NCI-H2171 (cell line): ENCODE data around the gene NECAP2.
A peak's percentile ranks its signal among the peaks of the same experiment; 100 is the strongest.

Experiments used
- DNase-seq: peaks from one replicate; lab custom pipeline; 2025; lab: John Stamatoyannopoulos, UW

Gene NECAP2

DNA sequence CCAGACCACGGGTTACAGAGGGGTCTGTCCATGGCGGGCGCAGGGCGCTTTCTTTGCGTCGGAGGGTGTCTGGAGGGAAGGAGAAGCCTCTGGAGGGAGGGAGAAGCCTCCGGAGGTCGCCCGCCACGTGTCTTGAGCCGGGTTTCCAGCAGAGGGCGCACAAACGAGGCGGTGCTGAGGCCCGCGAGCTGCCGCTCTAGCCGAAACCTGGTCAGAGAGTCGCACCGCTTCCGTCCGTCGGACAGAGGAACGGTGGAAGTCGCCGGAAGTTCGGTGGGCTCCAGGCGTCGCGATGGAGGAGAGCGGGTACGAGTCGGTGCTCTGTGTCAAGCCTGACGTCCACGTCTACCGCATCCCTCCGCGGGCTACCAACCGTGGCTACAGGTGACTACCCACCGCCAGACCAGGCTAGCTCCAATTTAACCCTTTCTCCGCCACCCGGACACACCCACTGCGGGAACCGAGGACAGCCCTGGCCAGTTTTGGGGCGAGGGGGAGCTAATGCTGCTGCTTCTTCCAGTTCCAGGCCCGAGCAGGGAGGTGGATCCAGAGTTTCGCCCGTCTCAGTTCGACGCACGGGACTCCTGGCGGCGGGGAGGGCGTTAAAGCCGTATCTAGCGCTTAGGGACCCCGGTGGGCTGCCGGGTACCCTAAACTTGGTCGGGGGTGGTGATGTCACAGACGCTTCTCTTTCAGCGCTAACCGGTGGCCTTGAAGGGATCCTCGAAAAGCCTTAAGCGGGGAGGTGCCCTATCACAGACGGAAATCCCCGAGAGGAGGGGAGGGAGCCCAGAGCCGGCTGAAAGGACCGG lies at the start of gene NECAP2:
Gene NECAP2 (plus strand): TSS at position 255 of the 812 bp plus-strand sequence. CDS start 38 bp downstream, at position 293.
- peak; percentile 90 for DNase-seq

DNA sequence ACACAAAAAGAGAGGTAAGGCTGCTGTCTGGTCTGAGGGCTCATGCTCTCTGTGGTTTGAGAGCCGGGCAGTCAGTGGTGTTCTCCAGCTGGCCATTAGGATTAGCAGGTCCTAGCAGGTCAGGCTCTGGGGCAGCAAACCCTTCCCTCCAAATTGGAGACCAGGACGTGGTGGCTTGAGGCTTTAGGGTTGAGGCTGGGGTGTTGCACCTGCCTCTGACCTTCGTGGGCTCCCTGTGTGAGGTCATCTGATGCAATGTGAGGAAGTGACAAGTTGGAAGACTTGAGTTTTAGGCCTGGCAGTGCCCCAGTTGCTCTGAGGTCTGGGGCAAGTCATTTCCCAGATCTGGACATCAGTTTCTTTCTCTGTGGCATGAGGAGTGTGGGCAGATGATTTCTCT lies 49.1 kb upstream of the NECAP2 start:
- DNase-seq: no peak

DNA sequence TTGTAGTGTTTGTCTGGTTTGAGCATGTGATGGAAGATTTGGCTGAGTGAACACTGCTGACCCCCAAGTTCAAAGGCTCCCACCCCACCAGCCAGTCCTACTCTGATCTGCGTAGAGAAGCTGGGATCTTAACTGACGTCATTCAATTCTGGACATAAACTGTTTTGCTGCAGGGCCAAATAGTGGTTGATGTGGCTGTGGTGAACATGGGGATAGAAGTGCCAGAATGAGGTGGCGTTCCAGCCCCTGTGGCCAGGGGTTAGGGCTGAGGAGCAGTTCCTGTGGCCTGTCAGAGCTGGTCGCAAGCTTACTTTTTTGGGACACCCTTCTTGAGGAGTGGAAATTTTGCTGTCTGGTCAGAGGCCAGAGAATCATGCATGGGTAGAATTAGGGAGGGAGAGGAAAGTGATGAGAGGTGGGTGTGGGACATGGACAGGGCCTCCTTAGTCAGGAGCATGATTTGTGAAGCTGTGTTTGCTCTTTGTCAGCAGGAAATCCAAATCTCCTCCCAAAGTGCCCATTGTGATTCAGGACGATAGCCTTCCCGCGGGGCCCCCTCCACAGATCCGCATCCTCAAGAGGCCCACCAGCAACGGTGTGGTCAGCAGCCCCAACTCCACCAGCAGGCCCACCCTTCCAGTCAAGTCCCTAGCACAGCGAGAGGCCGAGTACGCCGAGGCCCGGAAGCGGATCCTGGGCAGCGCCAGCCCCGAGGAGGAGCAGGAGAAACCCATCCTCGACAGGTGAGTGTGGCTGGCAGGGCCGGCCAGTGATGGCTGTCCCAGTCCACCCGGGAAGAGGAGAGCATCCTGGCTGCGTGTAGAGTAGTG lies 47.6 kb upstream of the NECAP2 start:
- no peak for DNase-seq

DNA sequence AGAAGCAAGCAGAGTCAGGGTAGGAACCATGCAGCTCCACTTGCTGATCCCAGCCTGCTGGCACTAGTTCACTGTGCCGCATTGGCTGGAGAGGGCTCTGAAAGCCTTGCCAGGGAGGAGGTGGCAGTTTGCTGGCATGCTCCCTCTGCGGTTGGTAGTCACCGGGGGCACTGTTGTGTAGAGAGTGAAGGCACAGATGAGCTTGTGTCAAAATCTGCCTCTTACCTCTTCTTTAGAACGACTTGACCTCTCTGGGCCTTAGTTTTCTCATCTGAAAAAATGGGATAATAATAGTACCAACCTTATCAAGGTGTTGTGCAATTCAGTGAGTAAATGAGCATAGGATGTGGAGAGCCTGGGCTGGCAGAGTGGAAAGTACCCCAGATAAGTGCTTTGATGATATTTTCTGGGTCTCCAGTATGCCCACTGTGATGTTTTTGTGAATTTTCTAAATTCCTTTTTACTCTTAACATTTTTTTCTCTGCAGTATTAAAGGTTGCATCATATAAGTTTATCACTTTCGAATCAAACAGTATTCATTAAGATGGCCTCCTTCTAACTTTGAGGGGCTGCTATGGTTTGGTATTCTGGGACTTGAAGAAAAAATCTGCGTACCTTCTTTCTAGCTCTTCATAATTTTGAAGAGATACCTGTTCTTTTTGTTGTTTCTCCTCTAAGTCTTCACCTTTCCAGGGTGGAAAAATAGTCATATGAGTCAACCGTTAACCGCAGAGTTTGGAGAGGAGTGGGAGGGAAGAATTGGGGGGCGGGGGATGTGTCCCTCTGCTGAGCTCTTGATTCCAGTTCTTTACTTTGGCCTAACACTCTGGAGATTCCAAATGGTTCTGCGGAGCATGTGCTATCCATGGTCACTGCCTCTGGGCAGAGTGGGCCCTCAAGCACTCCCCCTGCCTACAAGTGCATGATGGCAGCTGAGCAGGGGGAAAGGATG lies 46.7 kb upstream of the NECAP2 start:
- DNase-seq: no peak

- no peak for DNase-seq
These were observed 45.5 kb upstream of the NECAP2 start for GRCh38 chr1:16394977-16395376.

DNA sequence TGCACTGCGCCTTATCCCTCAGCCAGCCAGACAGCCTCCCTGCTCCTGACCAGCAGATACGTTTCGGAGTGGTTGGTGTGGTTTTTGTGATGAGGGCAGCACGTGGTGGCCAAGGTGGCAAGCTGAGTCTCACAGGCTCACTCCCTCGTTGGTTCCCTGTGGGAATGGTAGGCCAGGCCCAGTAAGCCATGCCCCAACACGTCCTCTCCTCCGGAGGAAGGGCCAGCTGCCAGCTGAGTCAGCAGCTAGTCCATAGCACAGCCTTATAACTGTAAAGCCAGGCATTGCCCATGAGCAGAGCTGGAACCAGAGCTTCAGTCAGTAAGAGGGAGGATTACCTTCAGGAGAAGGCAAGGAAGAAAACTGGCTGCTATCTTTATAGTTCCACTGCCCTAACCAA lies 43.9 kb upstream of the NECAP2 start:
- DNase-seq: no peak

GRCh38 chr1:16397120-16397519 lies 43.4 kb upstream of the NECAP2 start:
- DNase-seq: no peak

- DNase-seq: peak; percentile 74
These were observed 42.1 kb upstream of the NECAP2 start for GRCh38 chr1:16398371-16398953.

GRCh38 chr1:16402742-16403141 lies 37.8 kb upstream of the NECAP2 start:
- DNase-seq: no peak

DNA sequence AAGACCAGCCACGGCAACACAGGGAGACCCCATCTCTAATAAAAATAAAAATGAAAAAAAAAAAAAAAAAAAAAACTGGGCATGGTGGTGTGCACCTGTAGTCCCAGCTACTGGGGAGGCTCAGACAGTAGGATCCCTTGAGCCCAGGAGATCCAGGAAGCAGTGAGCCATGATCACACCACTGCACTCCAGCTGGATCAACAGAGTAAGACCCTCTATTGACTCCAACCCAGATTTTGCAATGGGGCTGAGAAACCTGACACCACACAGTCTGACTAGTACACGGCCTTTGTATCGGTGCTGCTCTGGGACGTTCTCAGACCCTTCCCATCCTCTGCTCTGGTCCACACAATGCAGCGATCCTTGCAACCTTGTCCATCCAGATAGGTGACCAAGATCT lies 35.1 kb upstream of the NECAP2 start:
- DNase-seq: no peak

GRCh38 chr1:16406868-16407267 lies 33.7 kb upstream of the NECAP2 start:
- no peak for DNase-seq

DNA sequence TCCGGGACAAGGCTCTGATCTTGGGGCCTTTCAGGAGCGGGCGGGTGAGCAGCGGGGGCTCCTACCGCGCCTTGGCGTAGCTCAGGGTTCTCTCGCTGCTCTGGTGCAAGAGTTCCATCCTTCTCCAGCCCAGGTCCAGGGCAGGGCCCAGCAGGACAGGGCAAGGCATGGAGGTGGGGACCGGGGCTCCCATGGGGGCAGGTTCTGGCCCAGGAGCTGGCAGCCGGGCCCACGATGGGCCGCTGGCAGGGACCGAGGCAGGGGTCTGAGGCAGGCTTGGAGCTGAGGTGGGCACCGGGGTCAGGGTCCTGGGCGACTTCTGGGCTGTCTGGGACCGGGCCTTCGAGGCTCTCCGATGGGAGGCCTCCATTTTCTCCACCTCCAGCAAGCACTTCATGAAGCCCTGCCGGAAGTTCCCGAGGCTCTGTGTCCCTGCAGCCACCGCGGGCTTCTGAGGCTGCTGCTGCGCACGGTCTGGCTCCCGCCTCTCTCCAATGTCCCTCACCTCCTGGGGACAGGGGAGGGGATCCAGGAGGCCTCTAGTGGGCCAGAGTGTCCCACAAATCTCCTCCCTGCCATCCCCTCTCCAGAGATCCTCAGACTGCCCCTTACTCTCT lies 30.9 kb upstream of the NECAP2 start:
- DNase-seq: no peak

GRCh38 chr1:16410803-16411202 lies 29.7 kb upstream of the NECAP2 start:
- DNase-seq: no peak

- no peak for DNase-seq
These were observed 27.3 kb upstream of the NECAP2 start for GRCh38 chr1:16413191-16413590.

DNA sequence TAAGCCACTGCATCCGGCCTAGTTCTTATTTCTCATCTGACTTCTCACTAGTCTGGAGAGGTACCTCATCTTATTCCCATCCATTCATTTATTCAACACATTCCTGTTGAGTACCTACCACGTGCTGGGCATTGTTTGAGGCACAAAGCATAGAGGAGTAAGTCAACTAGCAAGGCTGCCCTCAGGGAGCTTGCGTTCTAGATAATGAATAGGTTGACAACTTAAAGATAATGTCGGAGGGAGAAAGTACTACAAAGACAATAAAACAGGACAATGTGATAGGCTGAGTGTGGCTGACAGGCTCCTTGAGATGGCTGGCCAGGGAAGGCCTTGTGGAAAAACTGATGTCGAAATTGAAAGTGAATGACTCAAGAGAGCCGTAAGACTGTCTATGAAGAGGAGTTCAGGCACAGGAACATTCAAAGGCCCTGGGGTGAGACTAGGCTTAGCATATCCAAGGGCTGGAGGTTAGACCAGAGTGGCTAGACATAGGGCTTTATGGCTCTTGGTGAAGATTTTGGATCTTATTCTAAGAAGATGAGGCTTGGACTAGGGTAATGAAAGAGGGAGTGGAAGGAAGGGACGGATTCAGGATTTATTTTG lies 21.6 kb upstream of the NECAP2 start:
- DNase-seq: no peak

GRCh38 chr1:16420424-16421118 lies 20.0 kb upstream of the NECAP2 start:
- no peak for DNase-seq

DNA sequence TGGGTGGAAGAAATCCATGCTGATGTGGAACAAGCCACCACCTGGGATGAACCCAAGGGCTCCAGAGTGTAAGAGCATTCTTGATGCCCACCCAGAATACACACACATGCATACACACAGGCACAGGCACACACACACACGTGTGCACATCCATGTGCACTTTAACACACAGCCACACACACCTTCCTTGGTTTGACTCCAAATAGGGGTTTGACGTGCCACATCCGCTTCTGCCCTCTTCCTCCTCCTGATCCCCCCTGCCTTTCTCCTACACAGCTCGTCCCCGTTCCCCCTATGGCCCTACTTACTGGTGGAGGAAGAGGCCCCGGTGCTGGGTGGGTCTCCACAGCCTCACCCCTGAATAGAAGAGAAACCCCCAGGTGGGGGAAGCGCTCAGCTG lies 19.3 kb upstream of the NECAP2 start:
- no peak for DNase-seq

DNA sequence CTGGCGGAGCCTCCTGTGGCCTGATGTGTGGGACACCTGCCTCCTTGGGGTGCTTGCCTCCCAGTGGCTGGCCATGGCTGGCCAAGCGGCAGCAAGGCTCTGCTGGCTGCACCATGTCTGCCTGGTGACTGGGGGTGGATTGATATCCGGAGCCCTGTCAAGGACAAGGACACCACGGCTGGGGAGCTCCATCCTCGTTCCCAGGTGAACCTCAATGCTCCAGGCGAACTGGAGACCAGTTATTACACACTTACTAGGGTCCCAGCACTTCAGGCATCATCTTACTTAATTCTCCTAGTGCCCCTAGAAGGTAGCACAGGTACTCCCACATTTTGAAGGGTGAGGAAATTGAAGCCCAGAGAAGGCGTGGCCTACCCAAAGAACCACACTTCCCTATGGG lies 18.5 kb upstream of the NECAP2 start:
- DNase-seq: no peak

DNA sequence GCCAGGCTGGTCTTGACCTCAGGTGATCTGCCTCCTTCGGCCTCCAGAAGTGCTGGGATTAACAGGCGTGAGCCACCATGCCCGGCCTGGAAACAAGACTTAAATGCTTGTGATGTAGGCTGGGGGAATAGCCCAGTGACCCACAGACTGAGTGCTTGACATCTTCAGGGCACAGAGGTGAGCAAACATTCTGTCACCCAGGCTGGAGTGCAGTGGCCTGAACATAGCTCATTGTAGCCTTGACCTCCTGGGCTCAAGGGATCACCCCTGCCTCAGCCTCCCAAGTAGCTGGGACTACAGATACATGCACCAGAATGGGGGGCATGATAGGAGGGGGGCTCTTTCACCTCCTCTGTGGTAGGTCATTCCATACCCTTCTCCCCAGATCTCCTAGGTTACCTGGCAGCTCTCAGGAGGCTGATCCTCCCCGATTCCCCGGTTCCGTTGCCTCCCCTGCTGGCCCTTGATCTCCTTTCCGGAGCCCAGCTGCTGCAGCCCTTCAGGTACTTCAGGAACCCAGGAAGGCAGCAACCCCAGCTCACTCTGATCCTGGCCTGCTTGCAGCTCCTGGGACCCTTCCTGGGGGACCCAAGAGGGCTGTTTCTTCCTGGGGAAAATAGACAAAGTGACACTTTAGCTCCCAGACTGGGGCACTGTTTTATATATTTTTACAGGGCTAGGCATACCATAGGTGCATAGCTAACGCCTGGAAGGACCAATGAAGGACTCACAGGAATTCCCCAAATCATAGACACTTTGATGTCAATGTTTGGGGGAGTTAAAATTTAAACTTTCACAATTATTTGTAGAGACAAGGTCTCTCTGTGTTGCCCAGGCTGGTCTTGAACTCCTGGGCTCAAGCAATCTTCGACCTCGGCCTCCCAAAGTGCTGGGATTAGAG lies 15.1 kb upstream of the NECAP2 start:
- DNase-seq: no peak
